GM23338 (cell line): ENCODE measurements around the gene SRGAP3.

Experiments
- CREB1 ChIP-seq: fragments of 250-450 bp; sonication (Bioruptor Pico); IDR thresholded peaks from 2 replicates; pipeline ENCODE4 v1.5.0; 2020; ENCODE audit warnings: low read depth, mild to moderate bottlenecking, moderate library complexity
- CTCF ChIP-seq, 2 experiments: fragments of 200-600 bp in 1 of 2; sonication (generic) in 1 of 2; conservative IDR thresholded peaks; 2 replicates each; pipeline versions ENCODE4 v1.5.1 to v1.6.1; 2016 to 2017; ENCODE audit warnings: antibody characterized with exemption in 2 of 2, low read depth in 2 of 2, mild to moderate bottlenecking in 2 of 2, moderate library complexity in 1 of 2
- EZH2 ChIP-seq: fragments of 200-600 bp; sonication (generic); IDR thresholded peaks from one replicate; pipeline ENCODE4 v1.8.0; 2017; ENCODE audit warnings: antibody characterized with exemption, mild to moderate bottlenecking, low read depth; ENCODE audit not compliant: unreplicated experiment
- EZH2phosphoT487 ChIP-seq: fragments of 200-600 bp; sonication (generic); IDR thresholded peaks from one replicate; pipeline ENCODE4 v1.8.1; 2018; ENCODE audit warnings: antibody characterized with exemption; ENCODE audit not compliant: unreplicated experiment
- JUNB ChIP-seq: IDR thresholded peaks from one replicate; pipeline ENCODE4 v1.6.1; 2016; ENCODE audit warnings: antibody characterized with exemption; ENCODE audit not compliant: unreplicated experiment
- NANOG ChIP-seq: IDR thresholded peaks from 2 replicates; pipeline ENCODE4 v1.6.1; 2016; ENCODE audit warnings: antibody characterized with exemption, borderline replicate concordance
- POLR2AphosphoS5 ChIP-seq: IDR thresholded peaks from 2 replicates; pipeline ENCODE4 v1.6.1; 2016; ENCODE audit warnings: antibody characterized with exemption, low read depth
- REST ChIP-seq: IDR thresholded peaks from one replicate; pipeline ENCODE4 v1.6.1; 2018; ENCODE audit warnings: antibody characterized with exemption; ENCODE audit not compliant: unreplicated experiment

DNA sequence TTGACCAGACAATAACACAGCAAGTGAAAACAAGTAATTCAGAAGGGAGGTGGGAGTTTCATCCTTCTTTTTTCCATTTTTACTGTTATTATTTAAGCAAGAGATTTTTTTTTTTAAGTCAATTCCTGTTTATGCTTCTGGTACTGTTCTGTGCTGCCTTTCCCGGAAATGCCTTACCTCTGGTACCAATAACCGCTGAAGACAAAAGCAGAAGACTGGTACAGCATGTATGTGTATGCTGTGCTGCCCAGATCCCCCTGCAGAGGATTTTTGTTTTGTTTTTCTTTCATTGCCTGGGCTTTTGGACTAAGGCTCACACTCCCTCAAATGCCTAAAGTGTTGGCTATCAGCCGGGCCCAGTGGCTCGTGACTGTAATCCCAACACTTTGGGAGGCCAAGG, 21.3 kb upstream of the SRGAP3 start:
- TF ChIP-seq CTCF (conservative IDR thresholded peaks at IDR 0.05; ENCODE audit: low read depth in 2 of 2) (no peak), EZH2 (no peak), POLR2AphosphoS5 (no peak), JUNB (no peak), REST (no peak), EZH2phosphoT487 (no peak), NANOG (no peak), CREB1 (no peak)
